Breast epithelium (tissue), 4 donors: ENCODE results near the gene ERO1B. TPM values are rescaled to one million over a fixed set of nuclear protein-coding genes. Genes with fewer than 3 reads are reported as not detected.

Experiments
- DNase-seq, 2 donors: peaks; one replicate each; pipeline ENCODE4 v3.0.0-alpha.2; 2019; ENCODE audit warnings: low spot score in 2 of 2
- H3K27ac ChIP-seq, 2 donors: fragments of 200-600 bp; sonication (generic) in 1 of 2; one replicate each; pipeline ENCODE4 v1.5.1; 2016 to 2019; ENCODE audit warnings: mild to moderate bottlenecking in 1 of 2
- H3K27me3 ChIP-seq, 2 donors: fragments of 200-600 bp; sonication (generic) in 1 of 2; one replicate each; pipeline versions ENCODE4 v1.5.1 to v1.6.0; 2017 to 2019; ENCODE audit warnings: control low read depth in 1 of 2, mild to moderate bottlenecking in 1 of 2
- H3K36me3 ChIP-seq: fragments of 200-600 bp; one replicate; pipeline ENCODE4 v1.5.1; 2019
- H3K4me1 ChIP-seq, 2 donors: fragments of 200-600 bp; sonication (generic); one replicate each; pipeline ENCODE4 v1.5.1; 2016 to 2019; ENCODE audit warnings: control low read depth in 1 of 2
- H3K4me3 ChIP-seq, 3 donors: fragments of 200-600 bp; sonication (generic); 1 replicate in 2 of 3; 2 replicates in 1 of 3; pipeline ENCODE4 v1.5.1; 2016 to 2019; ENCODE audit warnings: mild to moderate bottlenecking in 3 of 3, moderate library complexity in 2 of 3
- H3K9me3 ChIP-seq, 2 donors: fragments of 200-600 bp; sonication (generic) in 1 of 2; one replicate each; pipeline ENCODE4 v1.5.1; 2016 to 2019; ENCODE audit warnings: control low read depth in 1 of 2
- CTCF ChIP-seq, 3 donors: fragments of 450-650 bp; IDR thresholded peaks; one replicate each; pipeline ENCODE4 v1.5.1; 2016 to 2017; ENCODE audit warnings: antibody characterized with exemption in 3 of 3, mild to moderate bottlenecking in 3 of 3, moderate library complexity in 3 of 3
- POLR2A ChIP-seq: fragments of 450-650 bp; IDR thresholded peaks from one replicate; pipeline ENCODE4 v1.6.1; 2016; ENCODE audit warnings: antibody characterized with exemption, mild to moderate bottlenecking, moderate library complexity
- POLR2AphosphoS5 ChIP-seq, 3 donors: sonication (generic); formaldehyde crosslinking; IDR thresholded peaks; one replicate each; pipeline ENCODE4 v1.6.1; 2017; ENCODE audit warnings: antibody characterized with exemption in 3 of 3
- intact Hi-C: fragments of 100-400 bp; cut with DNase I; formaldehyde crosslinking; loops from one replicate; pipeline ENCODE4 v1.15.1; 2023; ENCODE audit warnings: low total_unique reads
- total RNA-seq, 3 donors: library from RNA; depleted of rRNA; stranded (reverse); fragments of >200 nt; gene quantifications; one replicate each; pipeline ENCODE4 v1.1.0, GENCODE V29; 2016

ERO1B gene
- total RNA-seq, 3 donors from 2014 or later: 9.0 to 23.1 (median 17.0) TPM

GRCh38 chr1:236301080-236301957 lies 19.6 kb upstream of the ERO1B start:
- H3K4me3 ChIP-seq: no peak overlapping the region
- no peak for DNase-seq
- H3K27me3 ChIP-seq: no peaks in the 10 kb centered on the region
- no peaks in the 10 kb centered on the region for H3K36me3 ChIP-seq
- no peak for TF ChIP-seq POLR2AphosphoS5 (IDR thresholded peaks at IDR 0.05)
- TF ChIP-seq POLR2A: no peak
- no peak for TF ChIP-seq CTCF (IDR thresholded peaks at IDR 0.05)
- H3K9me3 ChIP-seq: no peaks in the 10 kb centered on the region
- intact Hi-C loops: no loop called here
- H3K4me1 ChIP-seq: no peaks in the 10 kb centered on the region
- H3K27ac ChIP-seq: peak overlapping the region in 1 of 2 donors; percentile 40

GRCh38 chr1:236297161-236297560 lies 15.4 kb upstream of the ERO1B start:
- H3K27ac ChIP-seq: no peak overlapping the region
- TF ChIP-seq POLR2A (no peak), POLR2AphosphoS5 (IDR thresholded peaks at IDR 0.05) (no peak), CTCF (IDR thresholded peaks at IDR 0.05) (no peak)
- no peaks in the 10 kb centered on the region for H3K36me3 ChIP-seq
- no peak overlapping the region for H3K4me3 ChIP-seq
- no peak for DNase-seq
- H3K27me3 ChIP-seq: no peaks in the 10 kb centered on the region
- intact Hi-C loops: no loop called here
- H3K4me1 ChIP-seq: no peaks in the 10 kb centered on the region
- H3K9me3 ChIP-seq: no peaks in the 10 kb centered on the region

- no peak for DNase-seq
- no peak for TF ChIP-seq POLR2A
- TF ChIP-seq CTCF (IDR thresholded peaks at IDR 0.05): no peak
- no peak for TF ChIP-seq POLR2AphosphoS5 (IDR thresholded peaks at IDR 0.05)
- Histone ChIP-seq H3K4me3 (no peak overlapping the region), H3K36me3 (no peaks in the 10 kb centered on the region), H3K9me3 (no peaks in the 10 kb centered on the region), H3K27ac (no peak overlapping the region), H3K4me1 (no peaks in the 10 kb centered on the region), H3K27me3 (no peaks in the 10 kb centered on the region)
- intact Hi-C loops: no loop called here
Observed at GRCh38 chr1:236292425-236292824, 10.7 kb upstream of the ERO1B start.

GRCh38 chr1:236289492-236290131 lies 7.9 kb upstream of the ERO1B start:
- no peaks in the 10 kb centered on the region for H3K9me3 ChIP-seq
- H3K27ac ChIP-seq: no peak overlapping the region
- intact Hi-C loops: no loop called here
- no peak for TF ChIP-seq POLR2AphosphoS5 (IDR thresholded peaks at IDR 0.05)
- no peaks in the 10 kb centered on the region for H3K27me3 ChIP-seq
- H3K4me3 ChIP-seq: no peak overlapping the region
- H3K4me1 ChIP-seq: no peaks in the 10 kb centered on the region
- H3K36me3 ChIP-seq: no peaks in the 10 kb centered on the region
- DNase-seq: no peak

- H3K36me3 ChIP-seq: no peaks in the 10 kb centered on the region
- no peaks in the 10 kb centered on the region for H3K9me3 ChIP-seq
- no peak overlapping the region for H3K4me3 ChIP-seq
- TF ChIP-seq POLR2A (no peak), POLR2AphosphoS5 (IDR thresholded peaks at IDR 0.05) (no peak), CTCF (IDR thresholded peaks at IDR 0.05) (no peak)
- H3K27me3 ChIP-seq: no peaks in the 10 kb centered on the region
- no peak overlapping the region for H3K27ac ChIP-seq
- intact Hi-C loops: no loop called here
- no peak for DNase-seq
- no peaks in the 10 kb centered on the region for H3K4me1 ChIP-seq
Observed at GRCh38 chr1:236288620-236288976, 6.8 kb upstream of the ERO1B start.
